Inflammatory macrophage treated with lipopolysaccharide for 1 hour (primary cell): ENCODE results near the gene ZNF212.

ENCODE experiments used
- DNase-seq, 2 donors: peaks; one replicate each; pipeline ENCODE4 v3.0.0-alpha.2; 2020 to 2022

The ZNF212 gene

GRCh38 chr7:149289856-149290255, 50.4 kb downstream of the ZNF212 start:
- DNase-seq, result no peak

GRCh38 chr7:149291036-149291780, 51.8 kb downstream of the ZNF212 start:
- no peak for DNase-seq

DNA sequence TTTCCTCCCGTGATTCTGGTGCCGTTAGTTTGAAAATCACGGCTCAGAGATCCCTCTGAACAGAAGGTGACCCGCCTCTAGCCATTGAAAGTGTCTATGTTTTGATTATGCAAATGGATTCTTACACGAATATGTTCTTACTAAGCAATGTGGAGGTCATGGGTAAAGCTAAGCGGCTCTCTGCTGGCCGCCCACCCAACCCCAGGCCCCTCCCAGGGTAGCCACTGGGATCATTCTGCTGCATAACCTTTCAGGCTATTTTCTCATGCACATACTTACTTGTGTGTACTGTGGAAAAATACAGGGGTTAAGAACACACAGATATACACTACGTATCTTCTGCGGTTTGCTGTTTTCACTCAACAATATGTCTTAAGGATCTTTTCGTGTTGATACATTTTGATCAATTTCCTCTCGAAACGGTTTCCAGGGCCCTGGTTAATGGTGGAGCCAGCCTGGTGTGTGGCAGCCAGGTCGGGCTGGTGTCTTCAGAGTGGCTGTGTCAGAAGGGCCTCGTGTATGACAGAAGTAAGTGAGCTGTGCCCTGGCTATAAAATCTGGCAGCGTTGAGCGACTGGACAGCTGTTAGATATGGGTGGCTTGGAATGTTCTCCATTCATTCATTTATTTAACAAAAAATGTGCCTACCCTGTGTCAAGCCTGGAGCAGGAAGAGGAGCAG, 52.5 kb downstream of the ZNF212 start:
- DNase-seq, result no peak

DNA sequence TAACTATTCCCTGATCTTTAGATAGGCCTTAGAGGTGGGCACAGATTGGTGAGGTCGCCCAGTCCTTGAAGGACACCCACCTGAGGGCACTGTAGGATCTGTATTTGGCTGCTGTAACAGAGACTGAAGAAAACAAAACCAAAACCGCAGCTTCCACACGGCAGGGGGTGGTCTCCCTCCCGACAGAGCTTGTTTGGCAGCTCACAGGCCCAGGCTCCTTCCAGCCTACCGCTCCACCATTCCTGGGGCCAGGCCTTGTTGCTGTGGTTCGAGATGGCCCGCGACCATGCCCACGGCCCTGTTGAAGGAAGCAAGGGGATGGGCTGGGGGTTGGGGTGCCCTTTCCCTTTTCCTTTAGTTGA, 53.0 kb downstream of the ZNF212 start:
- DNase-seq, result no peak

DNA sequence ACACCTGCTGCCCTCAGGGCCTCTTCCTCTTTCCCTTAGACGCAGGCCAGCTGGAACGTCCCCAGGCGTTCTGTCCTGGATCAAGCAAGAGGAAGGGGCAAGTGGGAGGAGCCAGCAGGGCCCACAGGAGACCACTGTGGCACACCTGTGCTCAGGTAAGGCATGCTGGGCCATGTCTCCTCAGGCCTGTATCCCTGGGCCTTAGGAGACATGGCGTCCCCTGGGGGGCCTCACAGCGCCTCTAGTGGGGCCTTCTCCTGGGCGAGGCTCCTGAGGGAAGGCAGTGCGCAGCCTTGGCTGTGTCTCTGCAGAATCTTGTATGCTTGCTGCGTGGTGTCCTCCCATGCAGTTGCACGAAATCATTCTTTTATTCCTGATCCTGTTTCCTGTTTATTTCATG, 53.9 kb downstream of the ZNF212 start:
- no peak for DNase-seq

- DNase-seq, result no peak
Observed at GRCh38 chr7:149293946-149294633, 54.6 kb downstream of the ZNF212 start.

- DNase-seq, result no peak
Observed at GRCh38 chr7:149294634-149295480, 55.4 kb downstream of the ZNF212 start.

DNA sequence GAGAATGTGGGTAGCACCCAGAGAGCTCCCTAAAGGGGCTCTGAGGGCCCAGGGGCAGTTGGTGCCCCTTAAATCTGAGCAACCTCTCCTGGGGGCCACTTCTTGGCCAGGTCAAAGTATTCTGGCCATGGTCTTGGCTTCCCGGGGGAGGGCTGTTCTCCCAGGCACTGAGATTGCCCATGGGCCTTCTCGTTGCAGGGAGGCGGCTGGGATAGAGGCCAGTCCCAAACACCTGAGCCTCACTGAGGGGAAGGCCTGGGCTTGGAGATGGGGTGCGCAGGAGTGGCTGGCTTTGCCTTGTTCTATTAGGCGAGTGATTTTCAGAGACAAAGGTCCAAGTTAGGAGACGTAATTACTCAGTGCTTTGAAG, 56.0 kb downstream of the ZNF212 start:
- DNase-seq, result no peak

DNA sequence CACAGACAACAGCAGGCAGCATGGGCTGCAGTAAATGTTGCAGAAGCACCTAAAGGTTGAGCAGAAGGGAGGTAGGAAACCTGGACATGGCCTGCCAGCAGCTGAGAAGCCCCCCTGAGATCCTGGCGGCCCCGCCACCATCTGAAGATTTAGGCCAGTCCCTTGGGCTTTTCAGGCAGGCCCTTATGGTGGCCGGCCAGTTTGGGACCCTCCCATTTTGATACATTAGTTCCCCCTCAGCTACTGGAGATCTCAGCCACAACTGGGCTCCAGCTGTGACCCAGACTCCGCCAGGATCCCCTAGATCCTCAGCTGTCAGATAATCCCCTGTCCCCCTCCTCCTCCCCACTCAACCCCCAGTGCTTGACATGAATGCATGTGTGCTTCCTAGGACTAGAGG, 56.9 kb downstream of the ZNF212 start:
- no peak for DNase-seq

- DNase-seq, result no peak
Observed at GRCh38 chr7:149297034-149297755, 57.7 kb downstream of the ZNF212 start.

- peak in 1 of 2 donors; percentile 13 for DNase-seq
Observed at GRCh38 chr7:149300620-149301285, 61.3 kb downstream of the ZNF212 start.

- DNase-seq, result no peak
Observed at GRCh38 chr7:149302222-149302621, 62.8 kb downstream of the ZNF212 start.

DNA sequence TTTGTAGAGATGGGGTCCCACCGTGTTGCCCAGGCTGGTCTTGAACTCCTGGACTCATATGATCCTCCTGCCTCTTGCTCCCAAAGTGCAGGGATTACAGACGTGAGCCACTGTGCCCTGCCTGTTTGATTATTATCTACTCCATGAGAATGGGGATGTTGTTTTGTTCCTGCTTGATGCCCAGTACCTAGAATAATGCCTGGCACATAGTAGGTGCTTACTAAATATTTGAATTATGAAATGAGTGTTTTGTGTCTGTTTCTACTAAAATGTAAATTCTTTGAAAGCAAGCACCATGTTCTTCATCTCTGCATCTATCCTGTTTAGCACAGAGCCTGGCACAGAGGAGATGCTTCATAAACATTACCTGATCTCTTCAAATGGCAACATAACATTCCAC, 63.4 kb downstream of the ZNF212 start:
- DNase-seq, result no peak

GRCh38 chr7:149304006-149304405, 64.6 kb downstream of the ZNF212 start:
- DNase-seq, result no peak
